Measurements from ENCODE around the gene POPDC3. TPM values are rescaled to one million over a fixed set of nuclear protein-coding genes. Genes with fewer than 3 reads are reported as not detected.
"Not testable (repeated sequence)": the region's sequence is repeated elsewhere in the genome, so short reads cannot be mapped to it uniquely, and the experiment has no call there.

POPDC3 gene
- 0.58 and 0.82 TPM in 2 replicates for total RNA-seq

GRCh38 chr6:105179244-105180065 lies at the start of gene POPDC3:
Gene POPDC3 (minus strand): TSS chr6:105180014. CDS start chr6:105161909, 18,105 bp downstream.
- DNase-seq (ENCODE audit: low read depth), result no peak
- Histone ChIP-seq H3K36me3 (ENCODE audit: control insufficient read depth, insufficient read depth, low read length) (no peaks in the 10 kb centered on the region), H3K27me3 (ENCODE audit: control insufficient read depth, insufficient read depth, low read length) (no peaks in the 10 kb centered on the region), H3K4me3 (ENCODE audit: low read depth, low read length) (peak within 1 kb of the TSS; percentile 49)
- no peak for TF ChIP-seq CTCF (IDR thresholded peaks at IDR 0.05; ENCODE audit: insufficient read depth, low read length, poor library complexity, severe bottlenecking)

DNA sequence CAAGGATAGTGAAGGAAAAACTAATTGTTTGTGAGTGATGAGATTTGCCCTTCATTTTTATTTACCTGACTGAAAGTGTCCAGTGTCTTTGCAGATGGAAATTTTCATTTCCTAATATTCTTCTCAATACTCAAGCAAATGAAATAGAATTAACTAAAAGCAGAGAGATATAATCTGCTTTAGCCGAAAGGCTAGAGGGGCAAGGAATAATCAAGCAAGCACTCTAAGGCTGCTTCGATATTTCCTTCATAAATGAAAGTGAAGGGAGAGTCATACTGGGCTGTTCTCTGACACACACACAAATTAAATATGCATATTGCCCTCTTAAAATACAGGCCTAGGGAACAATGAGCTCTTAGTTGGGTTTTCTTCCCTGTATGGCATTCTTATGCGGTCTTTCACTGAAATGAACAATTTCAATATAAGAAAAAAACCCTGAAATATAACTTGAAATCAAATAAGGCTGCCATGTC lies 47.5 kb upstream of the POPDC3 start:
- DNase-seq (ENCODE audit: low read depth), result no peak
- H3K27me3 ChIP-seq (ENCODE audit: control insufficient read depth, insufficient read depth, low read length), result peaks cover 2% of the 10 kb centered on the region
- no peak for TF ChIP-seq CTCF (IDR thresholded peaks at IDR 0.05; ENCODE audit: insufficient read depth, low read length, poor library complexity, severe bottlenecking)
- no peaks in the 10 kb centered on the region for H3K36me3 ChIP-seq (ENCODE audit: control insufficient read depth, insufficient read depth, low read length)
- H3K4me3 ChIP-seq (ENCODE audit: low read depth, low read length), result no peak overlapping the region

DNA sequence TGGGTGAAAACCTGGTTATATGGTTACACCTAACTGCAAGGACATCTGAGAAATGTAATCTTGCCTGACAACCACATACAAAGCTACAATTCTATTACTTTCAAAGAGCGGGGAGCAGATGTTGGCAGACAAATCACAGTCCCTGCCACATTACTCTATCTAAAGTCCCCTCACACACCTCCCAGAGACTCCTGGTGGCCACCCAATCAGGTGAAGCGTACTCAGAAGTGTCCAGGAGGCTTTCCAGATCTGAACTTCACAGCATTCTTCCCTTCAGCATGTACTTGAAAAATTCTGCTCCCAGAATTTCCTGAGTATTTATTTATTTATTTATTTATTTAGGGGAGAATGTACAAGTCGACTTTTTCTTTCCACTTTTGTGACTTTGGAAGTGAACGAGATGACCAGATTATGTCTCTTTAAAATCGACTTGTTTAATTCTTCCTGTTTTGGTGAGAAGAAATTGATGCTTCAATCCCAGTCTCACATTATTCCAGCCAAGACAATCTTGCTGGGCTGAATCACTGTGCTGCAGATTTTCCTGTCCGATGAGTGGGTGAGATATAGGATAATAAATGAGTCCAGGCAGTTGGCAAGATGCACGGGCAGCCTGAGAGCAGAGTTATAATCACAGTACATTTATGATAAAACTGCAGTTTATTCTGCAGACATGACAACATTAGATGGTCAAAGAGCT lies 46.9 kb upstream of the POPDC3 start:
- TF ChIP-seq CTCF (IDR thresholded peaks at IDR 0.05; ENCODE audit: insufficient read depth, low read length, poor library complexity, severe bottlenecking), result no peak
- no peak for DNase-seq (ENCODE audit: low read depth)
- Histone ChIP-seq H3K36me3 (ENCODE audit: control insufficient read depth, insufficient read depth, low read length) (no peaks in the 10 kb centered on the region), H3K27me3 (ENCODE audit: control insufficient read depth, insufficient read depth, low read length) (peaks cover 2% of the 10 kb centered on the region), H3K4me3 (ENCODE audit: low read depth, low read length) (no peak overlapping the region)

- Histone ChIP-seq H3K36me3 (ENCODE audit: control insufficient read depth, insufficient read depth, low read length) (no peaks in the 10 kb centered on the region), H3K27me3 (ENCODE audit: control insufficient read depth, insufficient read depth, low read length) (peaks cover 2% of the 10 kb centered on the region), H3K4me3 (ENCODE audit: low read depth, low read length) (no peak overlapping the region)
- TF ChIP-seq CTCF (IDR thresholded peaks at IDR 0.05; ENCODE audit: insufficient read depth, low read length, poor library complexity, severe bottlenecking), result no peak
- DNase-seq (ENCODE audit: low read depth), result no peak
These were observed 43.4 kb upstream of the POPDC3 start for GRCh38 chr6:105223242-105223641.

- H3K36me3 ChIP-seq (ENCODE audit: control insufficient read depth, insufficient read depth, low read length); H3K4me3 ChIP-seq (ENCODE audit: low read depth, low read length); DNase-seq (ENCODE audit: low read depth); H3K27me3 ChIP-seq (ENCODE audit: control insufficient read depth, insufficient read depth, low read length): not testable (repeated sequence)
These were observed 41.4 kb upstream of the POPDC3 start for GRCh38 chr6:105221219-105221618.

DNA sequence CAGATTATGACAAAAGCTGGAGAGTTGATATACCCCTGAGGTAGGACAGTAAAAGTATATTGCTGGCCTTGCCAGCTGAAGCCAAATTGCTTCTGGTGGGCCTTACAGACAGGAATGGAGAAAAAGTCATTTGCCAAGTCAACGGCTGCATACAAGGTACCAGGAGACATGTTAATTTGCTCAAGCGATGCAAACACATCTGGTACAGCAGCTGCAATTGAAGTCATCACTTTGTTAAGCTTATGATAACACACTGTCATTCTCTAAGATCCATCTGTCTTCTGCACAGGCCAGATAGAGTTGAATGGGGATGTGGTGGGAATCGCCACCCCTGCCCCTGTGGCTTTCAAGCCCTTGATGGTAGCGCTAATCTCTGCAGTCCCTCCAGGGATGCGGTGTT lies 40.4 kb upstream of the POPDC3 start:
- no peak for DNase-seq (ENCODE audit: low read depth)
- H3K4me3 ChIP-seq (ENCODE audit: low read depth, low read length), result no peak overlapping the region
- H3K36me3 ChIP-seq (ENCODE audit: control insufficient read depth, insufficient read depth, low read length), result no peaks in the 10 kb centered on the region
- TF ChIP-seq CTCF (IDR thresholded peaks at IDR 0.05; ENCODE audit: insufficient read depth, low read length, poor library complexity, severe bottlenecking), result no peak
- H3K27me3 ChIP-seq (ENCODE audit: control insufficient read depth, insufficient read depth, low read length), result peaks cover 2% of the 10 kb centered on the region

DNA sequence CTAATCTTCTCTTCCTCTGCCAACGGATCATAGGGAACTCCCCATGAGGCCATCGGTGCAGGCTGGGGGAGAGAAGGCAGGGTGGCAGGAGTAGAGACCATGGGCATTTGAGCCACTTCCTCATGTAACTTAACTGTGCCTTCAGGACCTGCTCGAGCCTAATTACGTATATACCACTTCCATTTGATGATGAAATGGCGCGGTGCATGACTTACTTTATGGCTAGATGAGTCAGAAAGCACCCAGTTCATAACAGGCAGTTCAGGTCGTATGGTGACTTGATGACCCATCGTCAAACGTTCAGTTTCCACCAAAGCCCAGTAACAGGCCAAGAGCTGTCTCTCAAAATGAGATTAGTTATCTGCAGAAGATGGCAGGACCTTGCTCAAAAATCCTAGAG lies 39.4 kb upstream of the POPDC3 start:
- not testable (repeated sequence) for H3K27me3 ChIP-seq (ENCODE audit: control insufficient read depth, insufficient read depth, low read length); H3K4me3 ChIP-seq (ENCODE audit: low read depth, low read length); DNase-seq (ENCODE audit: low read depth); H3K36me3 ChIP-seq (ENCODE audit: control insufficient read depth, insufficient read depth, low read length)

Data from kidney epithelial cell (primary cell).